Measurements from ENCODE around the gene NMT1.

NMT1 gene

DNA sequence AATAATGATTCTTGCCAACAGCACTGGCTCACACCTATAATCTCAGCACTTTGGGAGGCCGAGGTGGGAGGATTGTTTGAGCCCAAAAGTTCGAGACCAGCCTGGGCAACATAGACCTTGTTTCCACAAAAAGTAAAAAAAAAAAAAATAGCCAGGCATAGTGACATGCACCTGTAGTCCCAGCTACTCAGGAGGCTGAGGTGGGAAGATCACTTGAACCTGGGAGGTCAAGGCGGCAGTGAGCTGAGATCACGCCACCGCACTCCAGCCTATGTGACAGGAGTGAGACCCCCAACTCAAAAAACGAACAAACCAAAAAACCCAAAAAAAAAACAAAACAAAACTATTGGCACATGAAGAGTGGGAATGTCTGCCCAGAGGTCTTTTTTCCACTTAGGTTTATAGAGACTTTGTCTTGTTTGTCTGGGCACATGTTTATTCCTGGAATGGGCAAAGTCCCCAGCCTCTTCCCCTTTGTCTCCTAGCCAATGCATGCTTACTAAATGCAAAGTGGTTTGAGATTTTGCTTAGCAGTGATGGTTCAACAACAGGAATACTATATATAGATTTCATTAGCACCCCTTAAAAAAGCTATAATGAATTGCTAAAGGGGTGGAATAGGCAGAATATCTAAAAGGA lies 25.9 kb downstream of the NMT1 start:
- no peaks in the 10 kb centered on the region for H3K79me2 ChIP-seq (ENCODE audit: control insufficient read depth, low read length)
- no peak overlapping the region for H3K4me2 ChIP-seq (ENCODE audit: low read length)
- peaks cover 76% of the 10 kb centered on the region for H3K36me3 ChIP-seq (ENCODE audit: control insufficient read depth, low read length)
- H3K9me2 ChIP-seq (replicated peaks; ENCODE audit: control insufficient read depth, low read length), result no peaks in the 10 kb centered on the region
- no peaks in the 10 kb centered on the region for H3K9me3 ChIP-seq (ENCODE audit: control insufficient read depth, insufficient read depth, low read length)
- no peaks in the 10 kb centered on the region for H4K20me1 ChIP-seq (ENCODE audit: control insufficient read depth, insufficient read depth, low read depth, low read length)
- no peaks in the 10 kb centered on the region for H3K27me3 ChIP-seq (ENCODE audit: control insufficient read depth, low read length)
- no peaks in the 10 kb centered on the region for H3K4me1 ChIP-seq (ENCODE audit: control insufficient read depth, low read length)
- no peak for TF ChIP-seq EZH2phosphoT487 (IDR thresholded peaks at IDR 0.05; ENCODE audit: borderline replicate concordance, low read length)
- TF ChIP-seq, protein P1, sequence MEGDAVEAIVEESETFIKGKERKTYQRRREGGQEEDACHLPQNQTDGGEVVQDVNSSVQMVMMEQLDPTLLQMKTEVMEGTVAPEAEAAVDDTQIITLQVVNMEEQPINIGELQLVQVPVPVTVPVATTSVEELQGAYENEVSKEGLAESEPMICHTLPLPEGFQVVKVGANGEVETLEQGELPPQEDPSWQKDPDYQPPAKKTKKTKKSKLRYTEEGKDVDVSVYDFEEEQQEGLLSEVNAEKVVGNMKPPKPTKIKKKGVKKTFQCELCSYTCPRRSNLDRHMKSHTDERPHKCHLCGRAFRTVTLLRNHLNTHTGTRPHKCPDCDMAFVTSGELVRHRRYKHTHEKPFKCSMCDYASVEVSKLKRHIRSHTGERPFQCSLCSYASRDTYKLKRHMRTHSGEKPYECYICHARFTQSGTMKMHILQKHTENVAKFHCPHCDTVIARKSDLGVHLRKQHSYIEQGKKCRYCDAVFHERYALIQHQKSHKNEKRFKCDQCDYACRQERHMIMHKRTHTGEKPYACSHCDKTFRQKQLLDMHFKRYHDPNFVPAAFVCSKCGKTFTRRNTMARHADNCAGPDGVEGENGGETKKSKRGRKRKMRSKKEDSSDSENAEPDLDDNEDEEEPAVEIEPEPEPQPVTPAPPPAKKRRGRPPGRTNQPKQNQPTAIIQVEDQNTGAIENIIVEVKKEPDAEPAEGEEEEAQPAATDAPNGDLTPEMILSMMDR (IDR thresholded peaks at IDR 0.05; ENCODE audit: low read depth, low read length, poor library complexity, severe bottlenecking), result no peak
- H3F3A ChIP-seq (ENCODE audit: control insufficient read depth, insufficient read depth), result no peaks in the 10 kb centered on the region
- H3K27ac ChIP-seq (ENCODE audit: low read depth, low read length), result no peak overlapping the region
- H3K4me3 ChIP-seq (ENCODE audit: low read length), result no peak overlapping the region

- TF ChIP-seq, protein P1 (IDR thresholded peaks at IDR 0.05; ENCODE audit: low read depth, low read length, poor library complexity, severe bottlenecking), result no peak
- TF ChIP-seq EZH2phosphoT487 (IDR thresholded peaks at IDR 0.05; ENCODE audit: borderline replicate concordance, low read length), result no peak
- H3K9me2 ChIP-seq (replicated peaks; ENCODE audit: control insufficient read depth, low read length), result no peaks in the 10 kb centered on the region
- H3K79me2 ChIP-seq (ENCODE audit: control insufficient read depth, low read length), result no peaks in the 10 kb centered on the region
Measured at GRCh38 chr17:45087504-45087975, 26.4 kb downstream of the NMT1 start.

GRCh38 chr17:45087978-45088377 lies 26.9 kb downstream of the NMT1 start:
- no peaks in the 10 kb centered on the region for H3K27me3 ChIP-seq (ENCODE audit: control insufficient read depth, low read length)
- peaks cover 77% of the 10 kb centered on the region for H3K36me3 ChIP-seq (ENCODE audit: control insufficient read depth, low read length)
- H3K4me2 ChIP-seq (ENCODE audit: low read length), result no peak overlapping the region
- no peaks in the 10 kb centered on the region for H3K79me2 ChIP-seq (ENCODE audit: control insufficient read depth, low read length)
- no peak overlapping the region for H3K4me3 ChIP-seq (ENCODE audit: low read length)
- no peaks in the 10 kb centered on the region for H4K20me1 ChIP-seq (ENCODE audit: control insufficient read depth, insufficient read depth, low read depth, low read length)
- H3K9me2 ChIP-seq (replicated peaks; ENCODE audit: control insufficient read depth, low read length), result no peaks in the 10 kb centered on the region
- H3K4me1 ChIP-seq (ENCODE audit: control insufficient read depth, low read length), result no peaks in the 10 kb centered on the region
- peaks cover 3% of the 10 kb centered on the region; the same call in 1 of the 2 replicates for H3F3A ChIP-seq (ENCODE audit: control insufficient read depth, insufficient read depth)
- no peaks in the 10 kb centered on the region for H3K9me3 ChIP-seq (ENCODE audit: control insufficient read depth, insufficient read depth, low read length)
- H3K27ac ChIP-seq (ENCODE audit: low read depth, low read length), result no peak overlapping the region
- TF ChIP-seq, protein P1 (IDR thresholded peaks at IDR 0.05; ENCODE audit: low read depth, low read length, poor library complexity, severe bottlenecking), result no peak
- TF ChIP-seq EZH2phosphoT487 (IDR thresholded peaks at IDR 0.05; ENCODE audit: borderline replicate concordance, low read length), result no peak

More at GRCh38 chr17:45087504-45087975, 26.4 kb downstream of the NMT1 start:
- Histone ChIP-seq H3K36me3 (ENCODE audit: control insufficient read depth, low read length) (peaks cover 75% of the 10 kb centered on the region), H3K4me3 (ENCODE audit: low read length) (no peak overlapping the region), H3K4me2 (ENCODE audit: low read length) (no peak overlapping the region), H3K9me3 (ENCODE audit: control insufficient read depth, insufficient read depth, low read length) (no peaks in the 10 kb centered on the region), H3K4me1 (ENCODE audit: control insufficient read depth, low read length) (no peaks in the 10 kb centered on the region), H3K27me3 (ENCODE audit: control insufficient read depth, low read length) (no peaks in the 10 kb centered on the region), H3F3A (ENCODE audit: control insufficient read depth, insufficient read depth) (no peaks in the 10 kb centered on the region; the same call in 1 of the 2 replicates), H3K27ac (ENCODE audit: low read depth, low read length) (no peak overlapping the region), H4K20me1 (ENCODE audit: control insufficient read depth, insufficient read depth, low read depth, low read length) (no peaks in the 10 kb centered on the region)

Data from DOHH2 (cell line).